Keratinocyte (primary cell): ENCODE data around the gene PIH1D1. TPM values are rescaled to one million over a fixed set of nuclear protein-coding genes. Genes with fewer than 3 reads are reported as not detected.

Experiments used
- DNase-seq: peaks from one replicate; pipeline ENCODE4 v3.0.0-alpha.2; 2011; ENCODE audit warnings: low read depth, missing footprints, low spot score
- FAIRE-seq: peaks from 2 replicates; lab custom pipeline; 2011; peaks lifted over from hg19 to GRCh38; lab: Jason Lieb, UNC
- H2AFZ ChIP-seq: 2 replicates; pipeline ENCODE4 v1.6.0; 2012; ENCODE audit warnings: low read length, control low read depth, inconsistent platforms; ENCODE audit not compliant: control insufficient read depth
- H3K27ac ChIP-seq: 2 replicates; pipeline ENCODE4 v1.5.1; 2011; ENCODE audit warnings: low read length; ENCODE audit not compliant: control insufficient read depth, insufficient read depth
- H3K27me3 ChIP-seq: 3 replicates; pipeline ENCODE4 v1.6.0; 2011; ENCODE audit warnings: low read length; ENCODE audit not compliant: control insufficient read depth, insufficient read depth; ENCODE audit errors: extremely low read depth
- H3K36me3 ChIP-seq, 2 experiments: 2 replicates in 1 of 2; 3 replicates in 1 of 2; pipeline ENCODE4 v1.5.1; 2011; ENCODE audit warnings: low read length in 2 of 2, mild to moderate bottlenecking in 1 of 2; ENCODE audit not compliant: control insufficient read depth in 2 of 2, insufficient read depth in 2 of 2; ENCODE audit errors: extremely low read depth in 1 of 2
- H3K4me1 ChIP-seq: 3 replicates; pipeline ENCODE4 v1.5.1; 2011; ENCODE audit warnings: low read length; ENCODE audit not compliant: control insufficient read depth, insufficient read depth; ENCODE audit errors: extremely low read depth
- H3K4me2 ChIP-seq: 3 replicates; pipeline ENCODE4 v1.6.0; 2011; ENCODE audit warnings: low read depth, low read length; ENCODE audit not compliant: control insufficient read depth, insufficient read depth; ENCODE audit errors: extremely low read depth
- H3K4me3 ChIP-seq, 3 experiments: fragments of 200-600 bp in 1 of 3; sonication (generic) in 1 of 3; 2 replicates in 2 of 3; 3 replicates in 1 of 3; pipeline ENCODE4 v1.5.1; 2011 to 2016; ENCODE audit warnings: low read length in 3 of 3, mild to moderate bottlenecking in 3 of 3, control low read depth in 2 of 3, inconsistent platforms in 1 of 3, low read depth in 1 of 3, mixed read lengths in 1 of 3, mixed run types in 1 of 3, moderate library complexity in 1 of 3; ENCODE audit not compliant: control insufficient read depth in 2 of 3, insufficient read depth in 2 of 3; ENCODE audit errors: extremely low read depth in 1 of 3
- H3K79me2 ChIP-seq: 2 replicates; pipeline ENCODE4 v1.6.0; 2012; ENCODE audit warnings: low read length; ENCODE audit not compliant: control insufficient read depth, insufficient read depth
- H3K9ac ChIP-seq: 3 replicates; pipeline ENCODE4 v1.6.0; 2011; ENCODE audit warnings: low read length; ENCODE audit not compliant: control insufficient read depth, insufficient read depth; ENCODE audit errors: extremely low read depth
- H3K9me1 ChIP-seq: 3 replicates; pipeline ENCODE4 v1.6.0; 2011; ENCODE audit warnings: low read length; ENCODE audit not compliant: control insufficient read depth, insufficient read depth; ENCODE audit errors: extremely low read depth
- H3K9me3 ChIP-seq: 2 replicates; pipeline ENCODE4 v1.5.1; 2012; ENCODE audit warnings: low read depth, low read length; ENCODE audit not compliant: control insufficient read depth
- H4K20me1 ChIP-seq: 3 replicates; pipeline ENCODE4 v1.6.0; 2011; ENCODE audit warnings: low read length; ENCODE audit not compliant: control insufficient read depth, insufficient read depth; ENCODE audit errors: extremely low read depth
- EZH2 ChIP-seq: IDR thresholded peaks from one replicate; pipeline ENCODE4 v1.6.1; 2012; ENCODE audit warnings: inconsistent platforms, mild to moderate bottlenecking, low read length, moderate library complexity
- dilution Hi-C: fragments of 300-500 bp; cut with MboI; formaldehyde crosslinking; loops from one replicate; pipeline ENCODE4 v1.7.0; 2020; ENCODE audit warnings: low sequenced_read_pairs; ENCODE audit not compliant: extremely low pct_ligation_motif_present
- polyA plus RNA-seq, 5 experiments: library from polyadenylated mRNA; depleted of rRNA in 3 of 5; stranded (reverse) in 3 of 5; stranded (forward) in 1 of 5; unstranded in 1 of 5; fragments of >200 nt; gene quantifications; 1 replicate in 1 of 5; 2 replicates in 3 of 5; 3 replicates in 1 of 5; pipeline versions ENCODE4 v1.2.1 to v1.2.3, GENCODE V29; 2011 to 2012; ENCODE audit warnings: missing spikeins in 2 of 5, low read depth in 1 of 5, low replicate concordance in 1 of 5
- TF ChIP-seq, protein P1 (sequence below), 3 experiments: IDR thresholded peaks in 1 of 3; conservative IDR thresholded peaks in 1 of 3; optimal IDR thresholded peaks in 1 of 3; 2 replicates in 2 of 3; 3 replicates in 1 of 3; pipeline versions ENCODE3 to v1.5.1; 2011; ENCODE audit warnings: low read length in 3 of 3, mild to moderate bottlenecking in 3 of 3, moderate library complexity in 2 of 3, control low read depth in 1 of 3, inconsistent platforms in 1 of 3; ENCODE audit not compliant: insufficient read depth in 2 of 3; ENCODE audit errors: extremely low read depth in 1 of 3

PIH1D1 gene
- polyA plus RNA-seq, 1 donor (not counting 4 experiments of a cell fraction or from before 2014, with no cell fraction given), result 37.8 TPM

GRCh38 chr19:49491030-49491803, 39.6 kb upstream of the PIH1D1 start:
- no peak for FAIRE-seq
- Histone ChIP-seq H3K9ac (no peak overlapping the region), H2AFZ (no peak overlapping the region), H4K20me1 (peaks cover 25% of the 10 kb centered on the region), H3K27ac (no peak overlapping the region), H3K36me3 (peaks cover 26 to 48% of the 10 kb centered on the region in 2 experiments), H3K79me2 (peaks cover 37% of the 10 kb centered on the region), H3K4me1 (peaks cover 9% of the 10 kb centered on the region), H3K9me3 (no peaks in the 10 kb centered on the region), H3K4me3 (no peak overlapping the region), H3K4me2 (no peak overlapping the region), H3K27me3 (no peaks in the 10 kb centered on the region), H3K9me1 (no peaks in the 10 kb centered on the region)
- DNase-seq, result no peak
- dilution Hi-C loops, result no loop called here
- TF ChIP-seq, protein P1, sequence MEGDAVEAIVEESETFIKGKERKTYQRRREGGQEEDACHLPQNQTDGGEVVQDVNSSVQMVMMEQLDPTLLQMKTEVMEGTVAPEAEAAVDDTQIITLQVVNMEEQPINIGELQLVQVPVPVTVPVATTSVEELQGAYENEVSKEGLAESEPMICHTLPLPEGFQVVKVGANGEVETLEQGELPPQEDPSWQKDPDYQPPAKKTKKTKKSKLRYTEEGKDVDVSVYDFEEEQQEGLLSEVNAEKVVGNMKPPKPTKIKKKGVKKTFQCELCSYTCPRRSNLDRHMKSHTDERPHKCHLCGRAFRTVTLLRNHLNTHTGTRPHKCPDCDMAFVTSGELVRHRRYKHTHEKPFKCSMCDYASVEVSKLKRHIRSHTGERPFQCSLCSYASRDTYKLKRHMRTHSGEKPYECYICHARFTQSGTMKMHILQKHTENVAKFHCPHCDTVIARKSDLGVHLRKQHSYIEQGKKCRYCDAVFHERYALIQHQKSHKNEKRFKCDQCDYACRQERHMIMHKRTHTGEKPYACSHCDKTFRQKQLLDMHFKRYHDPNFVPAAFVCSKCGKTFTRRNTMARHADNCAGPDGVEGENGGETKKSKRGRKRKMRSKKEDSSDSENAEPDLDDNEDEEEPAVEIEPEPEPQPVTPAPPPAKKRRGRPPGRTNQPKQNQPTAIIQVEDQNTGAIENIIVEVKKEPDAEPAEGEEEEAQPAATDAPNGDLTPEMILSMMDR (optimal IDR thresholded peaks at IDR 0.05 in 1 of 3, IDR thresholded peaks at IDR 0.05 in 1 of 3, conservative IDR thresholded peaks at IDR 0.05 in 1 of 3; ENCODE audit: extremely low read depth in 1 of 3, insufficient read depth in 2 of 3, low read length in 3 of 3), result no peak
- TF ChIP-seq EZH2, result no peak

- Histone ChIP-seq H3K9me3 (no peaks in the 10 kb centered on the region), H3K9ac (peak overlapping the region; percentile 100), H3K4me2 (peak overlapping the region; percentile 86), H3K27me3 (no peaks in the 10 kb centered on the region), H4K20me1 (peaks cover 25% of the 10 kb centered on the region), H3K4me3 (peak overlapping the region in 1 of 3 experiments; percentile 90), H3K36me3 (peaks cover 26 to 48% of the 10 kb centered on the region in 2 experiments), H3K9me1 (no peaks in the 10 kb centered on the region), H3K79me2 (peaks cover 37% of the 10 kb centered on the region), H3K27ac (peak overlapping the region; percentile 99), H3K4me1 (peaks cover 9% of the 10 kb centered on the region), H2AFZ (no peak overlapping the region)
- dilution Hi-C loops, result no loop called here
- no peak for FAIRE-seq
- TF ChIP-seq, protein P1 (optimal IDR thresholded peaks at IDR 0.05 in 1 of 3, IDR thresholded peaks at IDR 0.05 in 1 of 3, conservative IDR thresholded peaks at IDR 0.05 in 1 of 3; ENCODE audit: extremely low read depth in 1 of 3, insufficient read depth in 2 of 3, low read length in 3 of 3), result no peak
- TF ChIP-seq EZH2, result no peak
- no peak for DNase-seq
These were observed 38.8 kb upstream of the PIH1D1 start for GRCh38 chr19:49490287-49491029.
